GM12892 (cell line): ENCODE data around the gene KRTAP5-3.
"Not testable (repeated sequence)": the region's sequence is repeated elsewhere in the genome, so short reads cannot be mapped to it uniquely, and the experiment has no call there.

Source experiments
- DNase-seq: peaks from one replicate; pipeline ENCODE4 v3.0.0; 2011; ENCODE audit not compliant: insufficient read length
- FAIRE-seq: peaks from 2 replicates; lab custom pipeline; 2011; peaks lifted over from hg19 to GRCh38; lab: Jason Lieb, UNC
- POLR2A ChIP-seq: IDR thresholded peaks from 2 replicates; pipeline ENCODE4 v1.6.1; 2011; ENCODE audit warnings: low read depth, low read length, control low read depth
- POLR2AphosphoS5 ChIP-seq: IDR thresholded peaks from 2 replicates; pipeline ENCODE4 v1.6.1; 2011; ENCODE audit warnings: low read depth, low read length, control low read depth
- TAF1 ChIP-seq: IDR thresholded peaks from 2 replicates; pipeline ENCODE4 v1.6.1; 2011; ENCODE audit warnings: low read depth, mild to moderate bottlenecking, control low read depth, low read length, borderline replicate concordance

The KRTAP5-3 gene

DNA sequence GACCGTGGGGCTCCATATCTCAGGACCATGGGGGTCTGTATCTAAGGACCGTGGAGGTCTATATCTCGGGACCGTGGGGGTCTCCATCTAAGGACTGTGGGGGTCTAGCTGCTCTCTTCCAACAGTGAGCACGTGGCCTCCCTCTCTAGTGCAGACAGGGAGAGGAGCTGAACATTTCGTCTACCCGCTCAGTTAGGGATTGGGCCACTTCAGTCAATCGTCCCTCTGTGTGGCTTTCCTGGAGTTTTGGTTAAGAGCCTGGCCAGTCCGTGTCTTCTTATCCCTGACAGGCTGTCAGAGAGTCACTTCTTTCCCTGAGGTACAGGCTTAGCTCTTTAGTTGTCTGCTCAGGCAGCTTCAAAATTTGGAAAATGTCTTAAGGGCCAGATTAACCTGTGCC, 26.3 kb downstream of the KRTAP5-3 start:
- TF ChIP-seq POLR2A (no peak), POLR2AphosphoS5 (no peak), TAF1 (no peak)
- DNase-seq: no peak
- no peak for FAIRE-seq

- TF ChIP-seq TAF1: no peak
- no peak for TF ChIP-seq POLR2AphosphoS5
- TF ChIP-seq POLR2A: no peak
- no peak for FAIRE-seq
- no peak for DNase-seq
Observed at GRCh38 chr11:1576825-1577224, 31.4 kb downstream of the KRTAP5-3 start.

GRCh38 chr11:1575756-1576155, 32.5 kb downstream of the KRTAP5-3 start:
- not testable (repeated sequence) for FAIRE-seq, DNase-seq

DNA sequence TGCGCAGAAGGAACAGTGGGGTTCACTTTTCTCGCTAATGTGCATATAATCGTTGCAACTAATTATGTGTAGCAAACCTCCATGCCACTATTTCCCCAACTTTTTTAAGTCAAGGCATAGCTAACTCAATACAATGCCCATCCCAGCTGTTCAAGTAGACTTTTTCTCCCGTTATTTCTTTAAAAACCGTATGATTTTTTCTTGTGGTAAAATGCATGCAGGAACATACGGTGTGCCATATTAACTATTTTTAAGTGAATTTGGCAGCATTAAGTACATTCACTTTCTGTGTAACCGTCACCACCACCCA, 33.4 kb downstream of the KRTAP5-3 start:
- DNase-seq (no peak), FAIRE-seq (no peak)
- TF ChIP-seq POLR2A (no peak), TAF1 (no peak), POLR2AphosphoS5 (no peak)

DNA sequence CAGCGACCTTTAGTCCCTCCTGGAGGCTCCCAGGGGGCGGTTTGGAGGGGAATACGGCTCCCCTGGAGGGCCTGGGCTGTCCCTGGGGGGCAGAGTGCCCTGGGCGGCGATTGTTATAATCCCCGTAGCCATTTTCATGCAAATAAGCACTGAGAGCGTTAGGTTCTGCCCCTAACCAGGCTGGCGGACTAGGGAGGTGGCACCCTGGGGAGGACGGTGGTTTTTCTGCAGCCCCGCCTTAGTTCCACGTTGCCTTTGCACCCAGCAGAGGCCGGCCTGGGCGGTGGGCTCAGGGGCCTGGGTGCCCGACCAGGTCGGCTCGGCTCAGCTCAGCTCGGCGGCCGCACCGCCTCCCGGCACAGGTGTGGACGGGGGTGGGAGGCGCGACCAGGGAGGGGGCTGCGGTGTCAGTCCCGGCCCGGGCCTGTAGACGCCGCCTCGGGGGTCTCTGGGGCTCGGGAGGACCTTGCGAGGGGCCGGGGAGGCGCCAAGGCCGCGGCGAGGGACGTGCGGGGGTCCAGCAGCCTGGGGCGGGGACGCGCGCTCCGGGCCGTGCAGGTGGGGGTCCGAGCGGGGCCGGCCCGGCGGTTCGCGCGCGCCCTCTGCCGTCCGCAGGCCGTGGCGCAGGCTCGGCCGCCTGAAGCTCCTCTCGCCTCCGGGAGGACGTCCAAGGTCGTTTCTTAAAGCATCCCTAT, 33.9 kb downstream of the KRTAP5-3 start:
- TF ChIP-seq POLR2AphosphoS5 (no peak), TAF1 (no peak)
- peak; percentile 93 for FAIRE-seq
- peak; percentile 71 for DNase-seq

GRCh38 chr11:1573903-1574237, 34.4 kb downstream of the KRTAP5-3 start:
- no peak for TF ChIP-seq POLR2A
- TF ChIP-seq POLR2AphosphoS5: no peak
- no peak for TF ChIP-seq TAF1
- FAIRE-seq: no peak
- DNase-seq: peak; percentile 19

GRCh38 chr11:1573077-1573902, 35.0 kb downstream of the KRTAP5-3 start:
- DNase-seq: peak; percentile 25
- no peak for FAIRE-seq
- no peak for TF ChIP-seq TAF1
- no peak for TF ChIP-seq POLR2A
- TF ChIP-seq POLR2AphosphoS5: no peak

DNA sequence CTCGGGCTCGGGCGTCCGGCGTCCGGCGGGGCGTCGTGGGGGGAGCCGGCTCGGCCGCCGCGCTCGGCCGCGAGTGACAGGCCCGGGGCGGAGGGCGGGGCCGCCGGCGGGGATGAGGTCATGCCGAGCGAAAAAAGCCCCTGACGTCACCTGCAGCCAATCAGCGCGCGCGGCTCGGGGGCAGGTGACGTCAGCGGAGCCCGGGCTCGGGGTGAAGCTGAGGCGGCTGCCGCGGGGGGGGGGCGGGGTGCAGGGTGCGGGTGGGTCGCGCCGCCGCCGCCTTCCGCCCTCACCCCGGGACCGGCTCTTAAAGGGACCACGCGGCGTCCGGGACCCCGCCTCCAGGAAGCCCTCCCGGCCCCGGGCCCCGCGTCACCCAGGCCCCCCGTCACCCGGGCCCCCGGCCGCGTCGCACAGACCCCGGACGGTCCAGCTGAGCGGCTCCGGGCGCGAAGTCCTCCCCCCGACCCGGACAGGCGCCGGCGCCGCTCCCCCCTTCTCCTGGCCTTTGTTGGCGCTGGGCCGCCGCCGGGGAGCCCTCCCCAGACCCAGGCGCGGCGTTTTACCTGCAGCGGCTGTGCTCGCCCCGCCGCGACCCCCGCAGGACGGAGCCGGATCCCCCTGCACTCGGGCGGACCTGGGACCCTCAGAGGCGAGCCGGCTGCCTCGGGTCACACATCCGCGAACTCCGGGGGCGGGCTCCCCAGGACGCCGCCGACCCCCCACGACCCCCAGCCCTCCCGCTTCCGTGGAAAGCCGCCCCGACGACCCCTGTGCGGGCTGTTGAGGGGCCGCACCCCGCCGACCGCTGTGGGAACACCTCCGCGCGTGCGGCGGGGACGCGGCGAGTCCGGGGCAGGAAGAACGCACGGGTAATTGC, 35.8 kb downstream of the KRTAP5-3 start, which contains the start of gene DUSP8:
TSS of gene DUSP8 (minus strand) at position 75 of the 880 bp plus-strand sequence. CDS start 6,445 bp downstream, outside the sequence.
- DNase-seq (peak; percentile 90), FAIRE-seq (peak; percentile 67)
- no peak for TF ChIP-seq POLR2AphosphoS5
- TF ChIP-seq TAF1: no peak
- TF ChIP-seq POLR2A: no peak

- TF ChIP-seq POLR2AphosphoS5 (no peak), TAF1 (no peak), POLR2A (no peak)
- FAIRE-seq: no peak
- peak; percentile 16 for DNase-seq
Observed at GRCh38 chr11:1571760-1572196, 36.5 kb downstream of the KRTAP5-3 start.

GRCh38 chr11:1570896-1571759, 37.1 kb downstream of the KRTAP5-3 start:
- no peak for TF ChIP-seq POLR2A
- TF ChIP-seq POLR2AphosphoS5: no peak
- no peak for TF ChIP-seq TAF1
- FAIRE-seq: no peak
- peak; percentile 18 for DNase-seq
